GM18909 (cell line): ENCODE results near the gene CEACAM21.
A peak's percentile ranks its signal among the peaks of the same experiment; 100 is the strongest.

Experiments used
- ATAC-seq: cut with Tn5 transposase; IDR thresholded peaks from one replicate; pipeline ENCODE4 v1.9.1; 2021; ENCODE audit warnings: mild to moderate bottlenecking; ENCODE audit not compliant: unreplicated experiment, poor library complexity

CEACAM21 gene

DNA sequence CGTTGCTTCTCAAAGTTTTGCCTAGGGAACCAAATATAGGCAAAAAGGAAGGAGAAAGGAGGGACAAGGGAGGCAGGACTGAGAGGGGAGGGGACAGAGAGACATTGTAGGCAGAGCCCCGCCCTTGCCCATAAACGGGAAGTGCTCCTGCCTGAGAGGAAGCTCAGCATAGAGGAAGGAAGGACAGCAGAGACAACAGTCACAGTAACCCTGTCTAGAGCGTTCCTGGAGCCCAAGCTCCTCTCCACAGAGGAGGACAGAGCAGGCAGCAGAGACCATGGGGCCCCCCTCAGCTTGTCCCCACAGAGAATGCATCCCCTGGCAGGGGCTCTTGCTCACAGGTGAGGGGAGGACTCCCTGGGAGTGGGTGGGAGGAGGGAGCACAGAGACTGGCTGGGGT, at the start of gene CEACAM21:
TSS of gene CEACAM21 (plus strand) at position 169 of the 400 bp plus-strand sequence. CDS start at position 278, 109 bp downstream.
- ATAC-seq, result no peak

DNA sequence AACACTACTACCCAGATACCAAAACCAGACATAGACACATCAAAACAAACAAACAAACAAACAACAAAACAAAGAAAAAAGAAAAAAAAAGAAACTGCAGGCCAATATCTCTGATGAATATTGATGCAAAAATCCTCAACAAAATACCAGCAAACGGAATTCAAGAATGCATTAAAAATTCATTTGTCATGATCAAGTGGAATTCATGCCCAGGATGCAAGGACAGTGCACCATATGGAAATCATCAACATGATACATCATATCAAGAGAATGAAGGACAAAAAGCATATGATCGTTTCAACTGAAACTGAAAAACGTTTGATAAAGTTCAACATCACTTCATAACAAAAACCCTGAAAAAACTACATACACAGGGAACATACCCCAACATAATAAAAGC, 48.9 kb upstream of the CEACAM21 start:
- no peak for ATAC-seq

DNA sequence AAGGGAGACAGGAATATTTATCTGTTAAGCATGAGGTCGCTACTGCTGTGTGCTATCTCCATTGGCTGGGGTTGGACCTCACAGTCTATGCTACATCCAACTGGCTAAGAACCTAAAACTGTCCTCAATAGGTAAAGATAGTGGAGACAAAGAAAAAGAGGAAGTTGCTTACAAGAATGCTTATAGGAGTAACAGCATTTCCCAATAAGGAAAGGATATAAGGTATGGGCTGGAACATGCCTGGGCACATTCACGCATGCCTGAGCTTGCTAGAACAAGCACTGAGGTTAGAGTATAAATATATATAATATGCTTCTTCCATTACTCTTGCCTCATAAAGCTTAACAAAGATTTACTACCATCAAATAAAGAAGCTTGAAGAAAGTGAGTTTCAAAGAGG, 47.9 kb upstream of the CEACAM21 start:
- ATAC-seq, result no peak

DNA sequence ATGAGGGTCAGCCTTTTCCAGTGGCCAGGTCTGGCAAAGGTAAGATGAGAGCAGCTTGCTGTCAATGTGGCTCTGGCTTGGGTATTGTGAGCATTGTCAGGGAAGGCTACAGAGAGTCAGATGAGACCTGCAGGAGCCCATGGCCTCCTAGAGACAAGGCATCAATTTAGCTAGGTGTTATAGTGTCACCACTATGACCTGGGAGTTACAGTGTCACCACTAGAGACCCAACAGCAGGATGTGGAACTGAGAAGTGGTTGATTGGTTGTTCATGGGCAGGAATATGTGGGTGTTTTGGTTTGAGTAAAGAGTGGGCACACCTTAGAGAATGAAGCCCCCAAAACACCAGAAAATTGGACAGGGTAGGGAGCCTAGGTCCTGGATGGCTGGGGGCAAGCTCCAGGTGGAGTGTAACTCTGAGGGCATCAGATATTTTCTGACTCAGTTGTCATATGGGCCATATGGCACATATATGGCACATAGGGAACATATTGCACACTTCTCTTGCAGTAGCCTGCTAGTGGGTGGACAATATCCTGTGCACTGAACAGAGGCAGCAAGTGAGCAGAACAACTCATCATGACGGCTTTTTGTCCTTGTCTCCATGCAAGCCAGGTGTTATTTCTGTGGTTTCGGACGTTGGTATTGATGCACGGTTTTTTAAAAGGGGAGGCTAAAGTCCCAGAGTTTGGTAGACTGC, 46.3 kb upstream of the CEACAM21 start:
- no peak for ATAC-seq

DNA sequence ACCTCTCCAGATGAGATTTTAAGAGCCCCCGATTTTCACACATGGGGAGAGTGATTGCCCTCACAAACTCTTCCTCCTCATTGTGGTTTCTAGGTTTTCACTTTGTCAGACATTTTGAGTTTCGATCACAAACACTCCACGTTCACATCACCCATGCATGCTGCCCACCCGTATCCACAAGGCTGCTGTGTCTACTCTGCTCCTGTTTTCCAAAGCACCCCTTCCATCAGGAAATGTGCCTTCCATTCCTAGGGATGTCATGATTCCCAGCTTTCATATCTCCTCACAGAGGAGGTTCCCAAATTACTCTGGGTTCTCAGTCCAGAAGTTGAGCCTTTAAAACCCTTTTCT, 45.8 kb upstream of the CEACAM21 start:
- ATAC-seq, result no peak

DNA sequence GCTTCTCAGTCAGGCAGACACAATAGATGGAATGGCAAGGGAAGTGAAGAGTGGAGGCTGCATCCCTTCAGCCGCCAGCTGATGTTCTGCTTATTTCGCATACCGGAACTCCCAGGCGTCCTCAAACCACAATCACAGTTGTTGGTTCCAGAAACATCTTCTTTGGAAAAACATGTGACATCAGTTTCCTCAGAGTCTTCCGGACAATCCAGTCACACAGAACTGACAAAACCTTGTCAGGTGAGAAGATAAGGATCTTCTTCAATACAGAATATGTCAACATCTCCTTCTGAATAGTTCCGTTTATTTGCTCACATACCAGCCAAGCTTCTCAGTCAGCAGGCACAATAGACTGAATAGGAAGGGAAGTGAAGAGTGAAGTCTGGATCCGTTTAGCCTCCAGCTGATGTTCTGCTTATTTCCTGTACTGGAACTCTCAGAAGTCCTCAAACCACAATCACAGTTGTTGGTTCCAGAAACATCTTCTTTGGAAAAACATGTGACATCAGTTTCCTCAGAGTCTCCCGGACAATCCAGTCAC, 45.1 kb upstream of the CEACAM21 start:
- ATAC-seq, result no peak

DNA sequence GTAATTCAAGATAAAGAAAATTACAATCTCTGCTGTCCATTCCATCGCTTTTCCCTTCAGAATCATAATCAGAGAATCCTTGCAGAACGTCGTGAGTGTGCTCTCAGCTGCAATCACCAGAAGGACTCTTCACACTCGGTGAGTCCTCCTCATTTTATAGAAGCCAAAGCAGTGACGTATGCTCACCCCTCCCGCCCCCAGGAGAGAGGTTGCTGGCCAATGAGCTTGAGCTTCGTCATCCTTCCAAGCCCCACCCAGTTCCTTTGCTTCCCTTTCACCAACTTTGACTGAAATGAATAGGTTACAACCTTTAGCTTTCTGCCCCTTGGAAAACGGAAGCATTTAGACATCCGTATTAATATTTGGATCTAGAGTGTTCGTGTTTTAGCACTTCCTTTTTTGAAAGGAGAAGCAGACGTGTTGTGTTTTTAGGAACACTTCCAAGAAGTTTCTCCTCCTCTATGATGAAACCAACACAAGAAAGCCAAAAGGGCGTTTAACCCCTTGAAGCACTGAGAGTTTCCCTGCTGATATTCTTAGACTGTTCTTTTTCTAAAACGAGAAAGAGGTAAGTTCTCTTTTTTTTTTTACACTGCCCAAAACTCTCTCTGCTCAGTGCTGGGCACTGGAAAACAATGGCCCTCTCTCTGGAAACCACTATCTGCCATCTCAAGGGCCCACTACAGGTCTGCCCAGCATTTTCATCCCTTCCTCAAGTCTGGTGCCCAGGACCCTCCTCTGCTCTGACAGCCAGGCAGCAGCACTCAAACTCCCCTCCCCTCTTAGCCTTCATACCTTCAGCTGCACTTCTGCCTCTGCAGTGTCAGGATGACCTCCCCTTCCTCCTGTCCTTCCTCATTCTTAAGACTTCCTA, 44.3 kb upstream of the CEACAM21 start:
- peak; percentile 47 for ATAC-seq

DNA sequence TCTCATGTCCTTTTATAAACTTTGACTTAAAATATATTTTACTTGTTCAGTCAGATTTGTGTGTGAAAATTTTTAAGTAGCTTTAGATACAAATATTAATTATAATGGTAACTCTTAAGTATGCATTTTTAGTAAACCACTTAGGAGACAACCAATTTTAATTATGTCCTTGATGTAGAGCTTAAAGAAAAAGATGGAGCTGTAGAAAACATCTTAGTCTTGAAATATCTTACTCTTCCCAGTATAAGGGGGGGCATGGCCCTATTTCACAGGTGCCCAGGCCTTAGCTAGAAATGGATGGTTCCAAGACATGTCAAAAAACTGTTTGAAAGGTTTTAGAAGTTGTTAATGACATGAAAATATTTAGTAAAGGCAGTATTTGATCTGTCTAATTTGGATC, 43.4 kb upstream of the CEACAM21 start:
- no peak for ATAC-seq

DNA sequence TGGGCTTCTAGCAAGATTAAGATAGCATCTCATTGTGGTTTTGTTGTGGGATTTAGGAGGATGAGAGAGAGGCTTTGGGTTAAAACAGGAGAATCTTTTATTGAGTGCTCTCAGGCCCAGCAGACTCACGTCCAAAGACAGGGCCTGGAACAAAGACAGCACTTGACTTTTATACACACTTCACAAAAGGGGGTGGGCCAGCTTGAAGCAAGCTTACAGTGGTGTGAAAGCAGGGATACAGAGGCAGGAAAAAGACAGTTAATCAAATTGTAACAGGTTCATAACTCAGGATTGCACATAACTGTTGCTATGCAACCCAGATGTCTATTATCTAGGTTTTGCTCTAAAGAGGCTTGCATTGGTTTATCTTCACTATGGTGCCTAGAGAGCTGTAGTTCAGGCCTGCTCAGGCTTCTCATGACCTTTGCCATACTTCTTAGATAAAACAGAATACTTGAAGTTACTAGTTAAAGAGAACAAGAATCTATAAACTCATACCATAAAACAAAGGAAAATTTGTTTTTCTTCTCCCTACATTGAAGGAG, 42.2 kb upstream of the CEACAM21 start:
- no peak for ATAC-seq

DNA sequence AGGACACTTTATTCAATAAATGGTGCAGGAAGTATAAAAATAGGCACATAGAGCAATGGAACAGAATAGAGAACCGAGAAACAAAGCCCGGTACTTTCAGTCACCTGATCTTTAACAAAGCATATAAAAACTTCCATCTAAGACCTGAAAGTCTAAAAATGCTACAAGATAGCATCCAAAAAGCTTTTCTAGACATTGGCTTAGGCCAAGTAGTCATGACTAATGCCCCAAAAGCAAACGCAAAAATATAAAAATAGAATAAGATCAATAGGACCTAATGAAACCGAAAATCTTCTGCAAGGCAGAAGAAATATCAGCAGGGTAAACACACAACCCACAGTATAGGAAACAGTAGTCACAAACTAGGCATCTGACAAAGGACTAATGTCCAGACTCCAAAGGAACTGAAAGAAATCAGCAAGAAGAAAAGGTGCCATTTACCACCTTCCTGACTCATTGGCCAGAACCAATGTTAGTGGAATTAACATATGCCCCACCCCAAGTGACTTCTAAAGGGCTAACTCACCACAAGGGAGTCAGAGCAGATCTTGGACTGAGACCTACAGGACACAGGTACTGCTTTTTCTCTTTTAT, 40.8 kb upstream of the CEACAM21 start:
- ATAC-seq, result peak; percentile 59

DNA sequence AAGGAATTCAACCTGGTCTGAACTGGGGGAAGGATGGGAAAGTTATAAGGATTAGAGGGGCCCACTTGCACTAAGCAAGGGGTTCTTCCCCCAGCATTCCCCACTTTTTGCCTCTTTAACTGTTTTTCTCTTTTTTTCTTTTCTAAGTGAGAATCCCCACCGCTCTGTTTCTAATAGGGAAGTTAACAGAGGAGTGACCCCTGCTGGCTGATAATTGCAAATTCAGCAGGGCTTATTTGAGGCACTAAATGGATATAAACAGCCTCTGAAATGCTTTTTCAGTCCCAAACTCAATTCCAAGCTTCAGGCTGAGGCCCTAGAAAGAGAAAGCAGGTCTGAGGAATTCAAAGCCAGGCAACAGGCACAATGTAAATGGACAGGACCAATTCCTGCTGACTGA, 38.2 kb upstream of the CEACAM21 start:
- no peak for ATAC-seq

DNA sequence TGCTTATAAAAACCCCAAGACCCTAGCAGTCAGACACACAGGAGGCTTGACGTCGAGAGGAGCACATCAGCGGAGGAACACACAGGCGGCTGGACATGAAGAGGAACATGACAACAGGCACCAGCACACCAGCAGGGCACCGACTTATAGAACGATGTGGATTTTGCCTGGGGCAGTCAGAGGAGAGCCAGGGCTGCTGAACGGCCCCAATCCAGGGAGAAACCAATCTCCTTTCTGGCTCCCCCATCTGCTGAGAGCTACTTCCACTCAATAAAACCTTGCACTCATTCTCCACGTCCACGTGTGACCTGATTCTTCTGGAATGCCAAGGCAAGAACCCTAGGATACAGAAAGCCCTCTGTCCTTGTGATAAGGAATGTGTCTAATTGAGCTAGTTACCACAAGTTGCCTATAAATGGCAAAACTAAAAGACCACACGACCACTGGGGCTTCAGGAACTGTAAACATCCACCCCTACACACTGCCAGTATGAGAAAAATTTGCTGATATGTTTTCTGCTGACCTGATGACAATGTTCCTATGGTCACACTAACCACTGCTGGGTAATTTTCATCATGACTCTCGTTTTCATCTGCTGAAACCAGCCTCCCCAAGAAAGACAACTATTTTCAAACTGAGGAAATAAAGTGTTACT, 35.8 kb upstream of the CEACAM21 start:
- no peak for ATAC-seq

DNA sequence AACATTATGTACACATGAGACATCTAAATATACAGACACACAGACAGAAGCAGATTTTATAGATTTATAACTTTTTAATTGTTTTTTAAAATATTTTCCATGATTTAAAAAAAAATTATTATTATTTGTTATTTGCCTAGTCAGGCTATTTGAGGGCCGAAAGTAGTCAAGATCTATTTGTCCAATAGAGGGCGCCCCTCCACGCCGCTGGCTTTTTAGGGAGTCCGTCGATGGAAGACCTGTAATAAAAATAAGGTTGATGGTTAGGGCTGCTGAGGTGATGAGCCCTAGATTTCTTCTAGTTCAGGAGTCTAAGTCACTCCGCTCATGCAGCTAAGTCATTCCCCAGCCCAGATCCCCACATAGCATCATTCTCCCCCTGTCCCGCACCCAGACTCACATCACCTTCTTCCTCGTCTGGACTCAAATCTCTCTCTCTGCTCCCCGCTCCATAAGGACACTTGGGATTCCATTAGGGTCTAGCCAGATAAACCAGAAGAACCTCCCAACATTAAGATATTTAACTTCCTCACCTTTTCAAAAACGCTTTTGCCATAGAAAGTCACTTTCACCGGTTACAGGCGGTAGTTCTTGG, 33.9 kb upstream of the CEACAM21 start:
- ATAC-seq, result no peak

DNA sequence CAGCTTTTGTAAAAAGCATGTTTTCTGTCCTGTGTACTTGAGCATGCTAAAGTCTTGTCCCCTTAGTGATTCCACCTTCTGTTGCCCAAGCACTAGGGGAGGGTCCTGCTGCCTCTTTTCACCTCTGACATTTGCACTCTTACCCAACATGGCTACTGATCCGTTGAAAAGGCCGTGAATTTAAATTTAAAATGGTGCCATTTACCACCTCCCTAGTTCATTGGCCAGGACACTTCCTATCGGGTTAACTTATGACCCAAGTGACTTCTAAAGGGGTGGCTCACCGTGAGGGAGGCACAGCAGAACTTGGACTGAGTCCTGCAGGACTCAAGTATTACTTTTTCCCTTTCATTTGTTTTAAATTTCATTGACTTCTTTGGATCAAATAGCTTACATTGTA, 33.3 kb upstream of the CEACAM21 start:
- ATAC-seq, result no peak

DNA sequence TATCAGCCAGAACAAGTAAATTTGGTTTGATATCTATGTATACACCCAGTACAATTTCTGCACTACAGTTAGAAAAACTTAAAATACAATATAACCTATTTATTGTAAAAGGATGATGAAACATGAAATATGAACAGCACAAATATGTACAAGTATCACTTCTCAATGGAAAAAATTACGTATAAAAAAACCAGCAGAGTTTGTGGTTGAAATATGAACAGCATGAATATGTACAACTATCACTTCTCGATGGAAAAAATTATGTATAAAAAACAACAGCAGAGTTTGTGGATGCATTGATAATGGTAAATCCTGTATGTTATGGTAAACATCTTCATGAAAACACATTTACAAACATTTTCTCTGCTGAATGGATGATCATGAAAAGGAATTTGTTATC, 32.4 kb upstream of the CEACAM21 start:
- no peak for ATAC-seq

DNA sequence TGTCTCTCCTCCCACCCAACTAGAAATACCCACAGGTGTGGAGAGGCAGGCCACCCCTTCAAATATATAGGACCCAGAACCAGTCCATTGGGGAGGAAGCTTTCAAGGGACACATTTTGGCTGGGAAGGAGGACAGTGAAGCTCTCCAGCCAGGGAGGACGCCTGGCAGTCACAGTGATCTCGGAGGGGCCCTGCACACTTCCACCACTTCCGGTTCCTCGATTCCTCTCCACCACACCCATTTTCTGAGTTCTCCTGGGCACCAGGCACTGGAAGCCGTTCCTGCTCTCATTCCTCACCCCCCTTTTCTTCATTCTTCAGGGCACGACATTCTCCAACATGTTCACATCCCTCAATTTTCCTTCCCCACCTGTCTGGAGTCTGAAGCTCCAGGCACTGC, 30.4 kb upstream of the CEACAM21 start:
- ATAC-seq, result no peak

DNA sequence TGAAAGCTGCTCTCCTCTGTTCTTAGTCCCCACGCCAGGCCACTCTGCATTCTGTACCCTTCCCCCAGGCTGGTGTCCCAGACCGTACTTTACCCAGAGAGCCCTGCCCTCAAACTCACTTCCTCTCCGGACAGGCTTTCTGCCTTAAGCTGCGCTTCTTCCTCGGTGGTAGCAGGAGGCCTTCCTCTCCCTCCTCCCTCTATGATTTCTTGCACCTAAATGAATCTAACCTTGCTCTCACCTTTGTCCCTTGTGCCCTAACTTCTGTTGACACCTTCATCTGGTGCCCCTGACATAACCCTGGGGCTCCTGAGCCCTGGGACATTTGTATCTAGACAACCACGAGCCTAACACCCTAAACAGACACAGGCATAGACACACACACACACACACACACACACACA, 29.6 kb upstream of the CEACAM21 start:
- no peak for ATAC-seq

DNA sequence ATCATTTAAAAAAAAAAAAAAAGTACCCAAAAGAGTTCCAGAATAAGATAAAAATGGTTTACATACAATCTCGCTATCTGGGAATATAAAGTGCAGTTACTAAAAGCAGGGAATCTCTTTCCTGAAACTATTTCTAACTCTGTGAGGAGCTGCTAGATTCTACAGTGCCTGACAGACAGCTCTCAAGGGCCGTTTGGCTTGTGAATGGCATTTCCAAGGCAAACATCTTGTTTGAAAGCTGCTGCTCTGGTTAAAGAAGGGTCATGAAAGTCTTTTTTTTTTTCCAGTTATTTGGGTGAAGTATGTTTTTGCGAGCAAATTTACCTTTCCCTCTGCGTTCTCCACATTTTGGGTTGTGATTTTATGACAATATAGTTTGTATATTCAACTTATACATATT, 29.0 kb upstream of the CEACAM21 start:
- no peak for ATAC-seq

DNA sequence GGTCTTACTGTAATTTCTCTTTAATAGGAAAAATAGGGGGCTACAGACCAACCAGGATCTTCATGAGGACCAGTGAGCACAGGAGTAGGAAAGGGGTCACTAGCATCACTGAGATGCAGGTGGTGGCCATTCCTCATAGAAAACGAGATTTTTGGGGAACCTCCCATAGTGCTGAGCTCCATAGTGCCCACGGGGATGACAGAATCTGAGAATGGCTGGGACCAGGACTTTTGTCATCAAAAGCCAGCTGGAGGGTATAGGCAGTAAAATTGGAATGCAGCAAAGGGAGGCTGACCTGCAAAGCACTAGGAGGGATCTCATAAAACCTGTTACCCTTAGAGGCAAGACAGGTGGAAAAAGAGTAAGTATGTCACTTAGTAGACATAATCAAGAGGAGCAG, 28.4 kb upstream of the CEACAM21 start:
- no peak for ATAC-seq

DNA sequence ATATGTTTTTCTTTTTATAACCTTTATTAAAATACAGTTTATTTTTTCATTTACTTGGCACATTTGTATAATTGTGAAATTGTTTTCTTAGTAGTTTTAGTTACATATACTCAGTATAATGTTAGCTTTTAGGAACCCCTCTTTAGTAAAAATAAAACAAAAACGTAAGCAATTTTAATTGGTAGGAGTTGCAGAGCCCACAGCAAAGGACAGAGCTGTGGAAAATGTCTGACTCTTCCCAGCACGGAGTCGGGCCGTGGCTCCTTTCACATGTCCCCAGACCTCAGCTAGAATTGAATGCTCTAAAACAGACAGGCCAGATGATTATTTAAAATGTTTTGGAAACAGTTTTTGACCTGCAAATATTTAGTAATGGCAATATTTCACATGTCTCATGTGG, 27.9 kb upstream of the CEACAM21 start:
- ATAC-seq, result no peak
